IPS-15b (cell line): ENCODE results near the gene NIPBL.
"Not testable (repeated sequence)": the region's sequence is repeated elsewhere in the genome, so short reads cannot be mapped to it uniquely, and the experiment has no call there.

Experiments used
- H3K27me3 ChIP-seq: one replicate; pipeline ENCODE4 v1.6.1; 2013; ENCODE audit warnings: low read length; ENCODE audit not compliant: control insufficient read depth, insufficient read depth
- H3K36me3 ChIP-seq: one replicate; pipeline ENCODE4 v1.6.1; 2013; ENCODE audit warnings: low read length; ENCODE audit not compliant: control insufficient read depth, insufficient read depth
- H3K4me1 ChIP-seq: one replicate; pipeline ENCODE4 v1.6.1; 2013; ENCODE audit warnings: mild to moderate bottlenecking, low read length; ENCODE audit not compliant: control insufficient read depth, insufficient read depth
- H3K4me3 ChIP-seq: one replicate; pipeline ENCODE4 v1.5.1; 2013; ENCODE audit warnings: low read depth, low read length
- H3K9ac ChIP-seq: one replicate; pipeline ENCODE4 v1.6.1; 2013; ENCODE audit warnings: low read depth, mild to moderate bottlenecking, low read length
- H3K9me3 ChIP-seq: one replicate; pipeline ENCODE4 v1.6.1; 2013; ENCODE audit warnings: mild to moderate bottlenecking, low read length; ENCODE audit not compliant: control insufficient read depth, insufficient read depth

NIPBL gene

GRCh38 chr5:37086026-37086425 lies 209.5 kb downstream of the NIPBL start:
- H3K4me1 ChIP-seq, H3K9me3 ChIP-seq, H3K4me3 ChIP-seq, H3K36me3 ChIP-seq, H3K9ac ChIP-seq: not testable (repeated sequence)
- peaks cover 41% of the 10 kb centered on the region for H3K27me3 ChIP-seq

- Histone ChIP-seq H3K9ac (no peak overlapping the region), H3K36me3 (no peaks in the 10 kb centered on the region), H3K27me3 (peaks cover 41% of the 10 kb centered on the region), H3K9me3 (no peaks in the 10 kb centered on the region), H3K4me3 (no peak overlapping the region), H3K4me1 (peaks cover 4% of the 10 kb centered on the region)
These were observed 210.1 kb downstream of the NIPBL start for GRCh38 chr5:37086466-37087173.

- Histone ChIP-seq H3K9ac (no peak overlapping the region), H3K9me3 (no peaks in the 10 kb centered on the region), H3K36me3 (no peaks in the 10 kb centered on the region), H3K4me3 (no peak overlapping the region), H3K27me3 (peaks cover 40% of the 10 kb centered on the region), H3K4me1 (peaks cover 4% of the 10 kb centered on the region)
These were observed 211.4 kb downstream of the NIPBL start for GRCh38 chr5:37088009-37088408.

DNA sequence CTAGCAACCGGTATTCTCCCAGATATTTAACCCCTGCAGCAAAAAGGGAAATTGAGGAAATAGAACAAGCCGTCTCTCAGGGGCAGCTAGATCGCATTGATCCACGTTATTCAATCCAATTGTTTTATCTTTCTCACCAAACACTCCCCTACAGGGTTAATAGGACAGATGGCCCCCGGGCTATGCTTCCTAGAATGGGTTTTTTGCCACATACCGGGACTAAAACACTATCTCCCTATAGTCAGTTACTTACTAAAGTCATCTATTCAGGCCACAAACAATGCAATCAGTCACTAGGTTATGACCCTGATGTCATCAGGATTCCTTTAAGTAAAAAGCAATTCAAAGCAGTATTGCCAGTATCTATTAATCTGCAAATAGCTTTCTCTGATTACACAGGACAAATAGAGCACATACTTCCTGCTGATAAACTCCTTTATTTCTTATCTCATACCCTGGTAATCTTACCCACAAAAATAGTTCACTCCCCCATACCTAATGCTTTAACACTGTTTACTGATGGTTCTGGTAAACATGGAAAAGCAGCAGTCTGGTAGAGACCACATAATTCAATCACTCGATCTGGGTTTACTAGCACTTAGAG lies 213.7 kb downstream of the NIPBL start:
- Histone ChIP-seq H3K9ac (no peak overlapping the region), H3K36me3 (no peaks in the 10 kb centered on the region), H3K4me3 (no peak overlapping the region), H3K4me1 (peaks cover 4% of the 10 kb centered on the region), H3K27me3 (peaks cover 26% of the 10 kb centered on the region), H3K9me3 (no peaks in the 10 kb centered on the region)

- Histone ChIP-seq H3K9ac (no peak overlapping the region), H3K36me3 (no peaks in the 10 kb centered on the region), H3K9me3 (no peaks in the 10 kb centered on the region), H3K4me3 (no peak overlapping the region), H3K4me1 (peaks cover 4% of the 10 kb centered on the region), H3K27me3 (peaks cover 21% of the 10 kb centered on the region)
These were observed 214.2 kb downstream of the NIPBL start for GRCh38 chr5:37090781-37091180.

GRCh38 chr5:37093795-37094194 lies 217.2 kb downstream of the NIPBL start:
- not testable (repeated sequence) for H3K9ac ChIP-seq, H3K4me3 ChIP-seq, H3K36me3 ChIP-seq, H3K4me1 ChIP-seq, H3K27me3 ChIP-seq, H3K9me3 ChIP-seq

- not testable (repeated sequence) for H3K4me1 ChIP-seq, H3K9me3 ChIP-seq, H3K4me3 ChIP-seq, H3K9ac ChIP-seq, H3K36me3 ChIP-seq, H3K27me3 ChIP-seq
These were observed 222.7 kb downstream of the NIPBL start for GRCh38 chr5:37099267-37099666.

- H3K36me3 ChIP-seq = peaks cover 3% of the 10 kb centered on the region
- no peak overlapping the region for H3K4me3 ChIP-seq
- no peaks in the 10 kb centered on the region for H3K27me3 ChIP-seq
- H3K9ac ChIP-seq = no peak overlapping the region
- no peaks in the 10 kb centered on the region for H3K4me1 ChIP-seq
- no peaks in the 10 kb centered on the region for H3K9me3 ChIP-seq
These were observed 226.7 kb downstream of the NIPBL start for GRCh38 chr5:37103302-37103701.

GRCh38 chr5:37109338-37109737 lies 232.8 kb downstream of the NIPBL start:
- Histone ChIP-seq H3K4me1 (no peaks in the 10 kb centered on the region), H3K4me3 (no peak overlapping the region)

DNA sequence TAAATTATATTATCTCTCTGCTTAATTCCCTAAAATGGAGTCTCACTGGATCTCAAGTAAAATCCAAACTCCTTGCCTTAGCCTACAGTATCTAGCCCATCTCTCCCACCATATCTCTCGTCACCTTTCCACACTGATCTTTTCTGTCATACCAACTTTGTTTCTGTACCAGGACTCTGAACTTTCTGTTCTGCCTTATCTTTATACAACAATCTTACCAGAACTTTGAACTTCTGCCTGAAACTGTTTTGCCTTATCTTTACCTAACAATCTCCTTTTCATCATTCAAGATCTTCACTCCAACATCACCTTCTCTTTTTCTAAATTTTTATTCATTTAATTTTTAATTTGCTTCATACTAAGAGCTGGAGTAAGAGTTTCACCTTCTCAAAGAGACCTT lies 233.6 kb downstream of the NIPBL start:
- Histone ChIP-seq H3K27me3 (no peaks in the 10 kb centered on the region), H3K4me3 (no peak overlapping the region)

More at GRCh38 chr5:37109338-37109737, 232.8 kb downstream of the NIPBL start:
- Histone ChIP-seq H3K9ac (no peak overlapping the region), H3K9me3 (no peaks in the 10 kb centered on the region), H3K36me3 (no peaks in the 10 kb centered on the region), H3K27me3 (no peaks in the 10 kb centered on the region)

DNA sequence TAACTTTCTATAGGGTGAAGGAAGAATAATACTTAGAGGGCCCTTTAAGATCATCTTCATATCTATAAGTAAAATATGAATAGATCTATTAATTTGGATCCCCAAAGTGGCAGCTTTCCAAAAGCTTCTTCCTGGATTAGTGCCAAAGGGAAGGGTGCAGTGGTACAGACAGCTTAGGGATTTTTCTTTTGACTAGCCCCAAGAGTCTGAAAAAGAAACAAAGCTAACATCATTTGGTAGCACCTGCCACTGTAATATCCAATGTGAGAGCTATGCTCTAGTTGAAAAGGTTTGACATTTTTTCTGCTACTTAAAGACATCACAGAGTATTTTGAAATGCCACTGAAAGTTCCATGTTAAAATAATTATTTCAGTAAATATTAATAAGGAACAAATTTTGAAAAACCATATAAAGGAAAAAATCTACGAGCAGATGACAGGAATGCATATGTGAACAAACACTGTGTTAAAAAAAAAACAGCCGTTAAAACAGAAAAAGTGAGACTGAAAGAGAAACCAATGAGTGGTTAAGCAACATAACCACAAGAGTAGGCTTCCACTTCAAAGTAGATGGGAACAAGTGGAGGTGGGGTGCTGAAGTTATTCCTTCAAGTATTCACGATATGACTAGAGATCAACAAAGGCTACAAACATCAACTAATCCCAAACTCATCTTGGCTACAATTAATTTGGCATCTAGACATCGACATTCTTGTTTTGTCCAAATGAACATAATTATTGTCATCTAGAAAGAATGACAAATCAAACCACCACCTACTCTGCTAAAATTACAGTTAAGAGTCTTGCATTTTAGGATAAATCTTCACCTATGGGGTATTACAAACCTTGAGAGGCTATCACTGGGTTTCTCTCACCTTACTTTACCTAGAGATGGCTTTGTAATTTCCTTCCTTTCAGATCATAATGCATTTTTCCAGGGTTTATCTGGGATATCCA lies 235.1 kb downstream of the NIPBL start:
- H3K27me3 ChIP-seq = no peaks in the 10 kb centered on the region
- no peak overlapping the region for H3K9ac ChIP-seq
- no peaks in the 10 kb centered on the region for H3K4me1 ChIP-seq
- H3K4me3 ChIP-seq = no peak overlapping the region
- H3K9me3 ChIP-seq = no peaks in the 10 kb centered on the region
- H3K36me3 ChIP-seq = no peaks in the 10 kb centered on the region

More for the DNA sequence above, 233.6 kb downstream of the NIPBL start:
- H3K36me3 ChIP-seq = no peaks in the 10 kb centered on the region
- no peak overlapping the region for H3K9ac ChIP-seq
- H3K9me3 ChIP-seq = no peaks in the 10 kb centered on the region
- H3K4me1 ChIP-seq = no peaks in the 10 kb centered on the region
